ENCODE data around the gene VEZT. TPM values are rescaled to one million over a fixed set of nuclear protein-coding genes. Genes with fewer than 3 reads are reported as not detected.

VEZT gene
- total RNA-seq, 2 experiments from 2014 or later: 52.6 to 57.2 TPM

GRCh38 chr12:95325501-95325900, 107.9 kb downstream of the VEZT start:
- Mint-ChIP-seq H3K4me3 (no peak overlapping the region), H3K9me3 (no peaks in the 10 kb centered on the region), H3K27me3 (no peaks in the 10 kb centered on the region), H3K36me3 (ENCODE audit: low read depth) (no peaks in the 10 kb centered on the region), H3K27ac (no peak overlapping the region), H3K4me1 (ENCODE audit: low read depth) (no peaks in the 10 kb centered on the region)
- ChIA-PET POLR2A (no interaction called here), CTCF (no interaction called here)
- no peaks in the 10 kb centered on the region for H3K4me1 ChIP-seq (ENCODE audit: insufficient read depth, low read length)
- DNase-seq (no peak), ATAC-seq (ENCODE audit: poor library complexity) (no peak)
- H3K36me3 ChIP-seq (ENCODE audit: insufficient read depth, low read length): no peaks in the 10 kb centered on the region
- no peak overlapping the region for H3K4me3 ChIP-seq (ENCODE audit: low read length)
- H3K9me3 ChIP-seq (ENCODE audit: control insufficient read depth in 1 of 2, insufficient read depth in 1 of 2, low read length in 2 of 2): no peaks in the 10 kb centered on the region
- intact Hi-C loops (cut with DNase I, micrococcal nuclease): no loop called here
- TF ChIP-seq CTCF (IDR thresholded peaks at IDR 0.05): no peak
- H3K27ac ChIP-seq (ENCODE audit: low read depth in 1 of 2, low read length in 2 of 2): no peak overlapping the region
- peaks cover 0 to 2% of the 10 kb centered on the region in 2 experiments for H3K27me3 ChIP-seq (ENCODE audit: control insufficient read depth in 1 of 2, insufficient read depth in 2 of 2, low read length in 2 of 2)

DNA sequence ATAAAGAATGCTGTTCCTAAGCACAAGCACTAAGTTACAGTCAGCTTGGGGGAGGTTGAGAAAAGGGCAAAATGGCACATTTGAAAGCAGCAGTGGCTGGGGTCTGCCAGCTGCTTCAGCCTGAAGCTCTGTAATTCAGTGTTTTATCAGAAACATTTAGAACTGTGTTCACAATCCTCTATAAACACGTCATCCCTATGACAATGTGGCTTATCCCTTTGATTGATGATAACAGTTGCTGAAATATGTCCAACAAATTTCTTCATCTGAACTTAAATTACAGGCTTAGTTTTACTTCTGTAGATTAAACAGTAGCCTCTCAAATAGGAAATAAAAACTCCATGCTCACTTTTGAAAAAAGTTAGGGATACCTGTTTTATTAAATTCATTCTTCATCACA, 108.8 kb downstream of the VEZT start:
- ATAC-seq (ENCODE audit: poor library complexity) (no peak), DNase-seq (no peak)
- H3K9me3 ChIP-seq (ENCODE audit: control insufficient read depth in 1 of 2, insufficient read depth in 1 of 2, low read length in 2 of 2): no peaks in the 10 kb centered on the region
- H3K27ac ChIP-seq (ENCODE audit: low read depth in 1 of 2, low read length in 2 of 2): no peak overlapping the region
- H3K9me3 Mint-ChIP-seq: no peaks in the 10 kb centered on the region
- H3K4me3 Mint-ChIP-seq: no peak overlapping the region
- POLR2A ChIA-PET: no interaction called here
- intact Hi-C loops (cut with DNase I, micrococcal nuclease): no loop called here
- H3K27ac Mint-ChIP-seq: no peak overlapping the region
- no peak overlapping the region for H3K4me3 ChIP-seq (ENCODE audit: low read length)
- no peak for TF ChIP-seq CTCF (IDR thresholded peaks at IDR 0.05)
- no peaks in the 10 kb centered on the region for H3K4me1 ChIP-seq (ENCODE audit: insufficient read depth, low read length)
- CTCF ChIA-PET: no interaction called here
- no peaks in the 10 kb centered on the region for H3K27me3 ChIP-seq (ENCODE audit: control insufficient read depth in 1 of 2, insufficient read depth in 2 of 2, low read length in 2 of 2)
- no peaks in the 10 kb centered on the region for H3K36me3 Mint-ChIP-seq (ENCODE audit: low read depth)
- H3K4me1 Mint-ChIP-seq (ENCODE audit: low read depth): no peaks in the 10 kb centered on the region
- no peaks in the 10 kb centered on the region for H3K36me3 ChIP-seq (ENCODE audit: insufficient read depth, low read length)
- no peaks in the 10 kb centered on the region for H3K27me3 Mint-ChIP-seq

GRCh38 chr12:95326855-95327254, 109.2 kb downstream of the VEZT start:
- H3K4me3 Mint-ChIP-seq: no peak overlapping the region
- TF ChIP-seq CTCF (IDR thresholded peaks at IDR 0.05): no peak
- DNase-seq (no peak), ATAC-seq (ENCODE audit: poor library complexity) (no peak)
- H3K4me3 ChIP-seq (ENCODE audit: low read length): no peak overlapping the region
- no peak overlapping the region for H3K27ac ChIP-seq (ENCODE audit: low read depth in 1 of 2, low read length in 2 of 2)
- no peaks in the 10 kb centered on the region for H3K9me3 ChIP-seq (ENCODE audit: control insufficient read depth in 1 of 2, insufficient read depth in 1 of 2, low read length in 2 of 2)
- H3K36me3 ChIP-seq (ENCODE audit: insufficient read depth, low read length): no peaks in the 10 kb centered on the region
- H3K27me3 Mint-ChIP-seq: no peaks in the 10 kb centered on the region
- no peaks in the 10 kb centered on the region for H3K4me1 ChIP-seq (ENCODE audit: insufficient read depth, low read length)
- ChIA-PET CTCF (no interaction called here), POLR2A (no interaction called here)
- intact Hi-C loops (cut with DNase I, micrococcal nuclease): no loop called here
- no peaks in the 10 kb centered on the region for H3K36me3 Mint-ChIP-seq (ENCODE audit: low read depth)
- H3K4me1 Mint-ChIP-seq (ENCODE audit: low read depth): no peaks in the 10 kb centered on the region
- no peak overlapping the region for H3K27ac Mint-ChIP-seq
- H3K9me3 Mint-ChIP-seq: no peaks in the 10 kb centered on the region
- no peaks in the 10 kb centered on the region for H3K27me3 ChIP-seq (ENCODE audit: control insufficient read depth in 1 of 2, insufficient read depth in 2 of 2, low read length in 2 of 2)

Measured in CD4-positive, alpha-beta T cell (primary cell).